ENCODE results near the gene ASB5. TPM values are rescaled to one million over a fixed set of nuclear protein-coding genes. Genes with fewer than 3 reads are reported as not detected.

ASB5 gene
- total and polyA plus RNA-seq, 2 of the 8 experiments (the other 6 are each of a cell fraction or from before 2014, with no cell fraction given) = 0.02 TPM; not detected in 1

GRCh38 chr4:176298664-176299063, 29.6 kb upstream of the ASB5 start (continued):
- TF ChIP-seq TAF7 (optimal IDR thresholded peaks at IDR 0.05; ENCODE audit: borderline replicate concordance, low read depth, low read length) (no peak), CHD1 (IDR thresholded peaks at IDR 0.05; ENCODE audit: low read depth, low read length) (no peak), RAD21 (IDR thresholded peaks at IDR 0.05 in 1 of 2, conservative IDR thresholded peaks at IDR 0.05 in 1 of 2; ENCODE audit: low read depth in 2 of 2, low read length in 2 of 2) (no peak), SP2 (IDR thresholded peaks at IDR 0.05; ENCODE audit: low read length) (no peak), CREB1 (IDR thresholded peaks at IDR 0.05) (no peak), RNF2 (IDR thresholded peaks at IDR 0.05; ENCODE audit: borderline replicate concordance, low read depth, low read length, missing control alignments, poor library complexity, severe bottlenecking) (no peak), HDAC2 (IDR thresholded peaks at IDR 0.05; ENCODE audit: borderline replicate concordance in 1 of 2, low read depth in 2 of 2, low read length in 2 of 2) (no peak), CHD2 (IDR thresholded peaks at IDR 0.05; ENCODE audit: low read length) (no peak), BRCA1 (IDR thresholded peaks at IDR 0.05; ENCODE audit: low read depth, low read length) (no peak), KDM1A (IDR thresholded peaks at IDR 0.05; ENCODE audit: borderline replicate concordance, low read length) (no peak), ASH2L (IDR thresholded peaks at IDR 0.05; ENCODE audit: low read length) (no peak)

Measured in H1 (cell line).